Fibroblast of skin of right quadriceps (primary cell): ENCODE measurements around the gene CXCR6.

Source experiments
- DNase-seq: peaks from one replicate; pipeline ENCODE4 v3.0.0-alpha.2; 2013

CXCR6 gene

GRCh38 chr3:45922950-45923590 is 20.2 kb upstream of the CXCR6 start:
- no peak for DNase-seq

- DNase-seq: peak; percentile 53
Measured at GRCh38 chr3:45923755-45924154, 19.5 kb upstream of the CXCR6 start.

- peak; percentile 43 for DNase-seq
Measured at GRCh38 chr3:45927881-45928280, 15.4 kb upstream of the CXCR6 start.

GRCh38 chr3:45929042-45929679 is 14.1 kb upstream of the CXCR6 start:
- DNase-seq: peak; percentile 28

- DNase-seq: no peak
Measured at GRCh38 chr3:45931496-45931895, 11.8 kb upstream of the CXCR6 start.

GRCh38 chr3:45932112-45932511 is 11.2 kb upstream of the CXCR6 start:
- no peak for DNase-seq

- DNase-seq: no peak
Measured at GRCh38 chr3:45933591-45933990, 9.7 kb upstream of the CXCR6 start.

GRCh38 chr3:45936261-45936660 is 7.0 kb upstream of the CXCR6 start:
- DNase-seq: no peak

- DNase-seq: no peak
Measured at GRCh38 chr3:45937206-45938042, 5.8 kb upstream of the CXCR6 start.

- DNase-seq: no peak
Measured at GRCh38 chr3:45938043-45938435, 5.2 kb upstream of the CXCR6 start.

- DNase-seq: peak; percentile 79
Measured at GRCh38 chr3:45938864-45939263, 4.4 kb upstream of the CXCR6 start.

- DNase-seq: no peak
Measured at GRCh38 chr3:45939341-45939771, 3.9 kb upstream of the CXCR6 start.

- no peak for DNase-seq
Measured at GRCh38 chr3:45940004-45940780, 3.1 kb upstream of the CXCR6 start.

GRCh38 chr3:45940781-45941365 is 2.4 kb upstream of the CXCR6 start:
- no peak for DNase-seq

- no peak for DNase-seq
Measured at GRCh38 chr3:45942051-45942825, 1.0 kb upstream of the CXCR6 start.

GRCh38 chr3:45944830-45945620 is 1.8 kb downstream of the CXCR6 start:
- DNase-seq: no peak

- no peak for DNase-seq
Measured at GRCh38 chr3:45946307-45946706, 3.0 kb downstream of the CXCR6 start.

GRCh38 chr3:45946875-45947274 is 3.6 kb downstream of the CXCR6 start:
- no peak for DNase-seq

GRCh38 chr3:45947361-45947760 is 4.1 kb downstream of the CXCR6 start:
- DNase-seq: peak; percentile 41

GRCh38 chr3:45948311-45948781 is 5.1 kb downstream of the CXCR6 start:
- peak; percentile 86 for DNase-seq

- no peak for DNase-seq
Measured at GRCh38 chr3:45948881-45949280, 5.6 kb downstream of the CXCR6 start.
